A549 (cell line): ENCODE data around the gene POLR3C. TPM values are rescaled to one million over a fixed set of nuclear protein-coding genes. Genes with fewer than 3 reads are reported as not detected.
A peak's percentile ranks its signal among the peaks of the same experiment; 100 is the strongest.

ENCODE experiments used
- ATAC-seq, 2 experiments: fragments of 200-7000 bp in 1 of 2; fragments of >200 bp in 1 of 2; cut with Nextera tagmentation in 1 of 2; cut with Tn5 transposase in 1 of 2; 3 replicates each; pipeline versions ENCODE4 v1.8.0 to v1.9.1; 2018 to 2020; ENCODE audit warnings: mild to moderate bottlenecking in 1 of 2, moderate library complexity in 1 of 2
- CTCF ChIA-PET: fragments of 300-600 bp; sonication (Branson Sonifier 250); formaldehyde crosslinking; extraction: SDS; loops from one replicate; lab custom pipeline; 2021; ENCODE audit warnings: antibody characterized with exemption, inconsistent platforms; lab: Yijun Ruan, JAX
- POLR2A ChIA-PET: fragments of 350-600 bp; formaldehyde crosslinking; extraction: SDS; loops from one replicate; lab custom pipeline; 2021; ENCODE audit warnings: antibody characterized with exemption, inconsistent platforms; lab: Yijun Ruan, JAX
- DNase-seq, 2 experiments: peaks; one replicate each; pipeline versions ENCODE4 v3.0.0 to v3.0.0-alpha.2; 2011 to 2016; ENCODE audit warnings: low read depth in 1 of 2, low spot score in 1 of 2
- FAIRE-seq: peaks from 2 replicates; lab custom pipeline; 2011; peaks lifted over from hg19 to GRCh38; lab: Jason Lieb, UNC
- H3K27ac ChIP-seq, 2 experiments: fragments of >200 bp; sonication (Bioruptor Twin); formaldehyde crosslinking; 3 replicates each; pipeline ENCODE4 v1.5.1; 2016 to 2017
- H3K4me1 ChIP-seq: fragments of >200 bp; sonication (Bioruptor Twin); formaldehyde crosslinking; 3 replicates; pipeline ENCODE4 v1.6.1; 2016
- H3K4me2 ChIP-seq: fragments of >200 bp; sonication (Bioruptor Twin); formaldehyde crosslinking; 3 replicates; pipeline ENCODE4 v1.6.1; 2016
- H3K4me3 ChIP-seq: fragments of >200 bp; sonication (Bioruptor Twin); formaldehyde crosslinking; 3 replicates; pipeline ENCODE4 v1.5.1; 2016
- H3K9me3 ChIP-seq: fragments of >200 bp; sonication (Bioruptor Twin); formaldehyde crosslinking; 3 replicates; pipeline ENCODE4 v1.6.1; 2016
- CBX8 ChIP-seq: fragments of 200-600 bp; sonication (generic); IDR thresholded peaks from 2 replicates; pipeline ENCODE4 v1.6.1; 2016
- CEBPB ChIP-seq, 2 experiments: fragments of >200 bp in 1 of 2; sonication (Bioruptor Twin) in 1 of 2; formaldehyde crosslinking in 1 of 2; IDR thresholded peaks; 2 replicates each; pipeline ENCODE4 v1.6.1; 2012 to 2016
- FOSL2 ChIP-seq, 2 experiments: fragments of 450-650 bp in 1 of 2; fragments of >200 bp in 1 of 2; sonication (Bioruptor Twin) in 1 of 2; formaldehyde crosslinking; IDR thresholded peaks; 2 replicates each; pipeline versions ENCODE4 v1.5.0 to v1.6.1; 2016 to 2020; ENCODE audit warnings: mild to moderate bottlenecking in 1 of 2, moderate library complexity in 1 of 2
- HDAC2 ChIP-seq: fragments of 200-600 bp; sonication (generic); IDR thresholded peaks from 2 replicates; pipeline ENCODE4 v1.6.1; 2016
- HOXB5 ChIP-seq: fragments of 250-450 bp; sonication (Bioruptor Pico); IDR thresholded peaks from 2 replicates; pipeline ENCODE4 v1.5.0; 2020; ENCODE audit warnings: mild to moderate bottlenecking, moderate library complexity
- MAFK ChIP-seq: fragments of 450-650 bp; IDR thresholded peaks from 2 replicates; pipeline ENCODE4 v1.6.1; 2014; ENCODE audit not compliant: partially characterized antibody
- NFE2L2 ChIP-seq: fragments of 150-350 bp; conservative IDR thresholded peaks from 2 replicates; pipeline ENCODE4 v1.6.1; 2014; ENCODE audit warnings: low read length
- PHF8 ChIP-seq: fragments of 200-600 bp; sonication (generic); IDR thresholded peaks from 2 replicates; pipeline ENCODE4 v1.6.1; 2016; ENCODE audit warnings: low read depth, mild to moderate bottlenecking, antibody characterized with exemption, moderate library complexity, borderline replicate concordance
- POLR2AphosphoS2 ChIP-seq: conservative IDR thresholded peaks from 2 replicates; pipeline ENCODE4 v1.6.1; 2012; ENCODE audit warnings: low read length, improper control_type of control experiment, inconsistent platforms
- RAD21 ChIP-seq, 2 experiments: fragments of >200 bp in 1 of 2; sonication (Bioruptor Twin) in 1 of 2; formaldehyde crosslinking in 1 of 2; IDR thresholded peaks in 1 of 2; conservative IDR thresholded peaks in 1 of 2; 2 replicates in 1 of 2; 3 replicates in 1 of 2; pipeline ENCODE4 v1.6.1; 2012 to 2018; ENCODE audit warnings: inconsistent platforms in 1 of 2
- RARB ChIP-seq: fragments of 250-450 bp; sonication (Bioruptor Pico); IDR thresholded peaks from 2 replicates; pipeline ENCODE4 v1.8.0; 2021; ENCODE audit warnings: mild to moderate bottlenecking, moderate library complexity
- SMC3 ChIP-seq: fragments of >200 bp; sonication (Bioruptor Twin); formaldehyde crosslinking; IDR thresholded peaks from 3 replicates; pipeline ENCODE4 v1.6.1; 2018; ENCODE audit warnings: inconsistent platforms
- TFCP2L1 ChIP-seq: fragments of 250-450 bp; sonication (Bioruptor Pico); IDR thresholded peaks from 2 replicates; pipeline ENCODE4 v1.5.0; 2021; ENCODE audit warnings: mild to moderate bottlenecking
- ZFP36 ChIP-seq: fragments of 450-650 bp; IDR thresholded peaks from 2 replicates; pipeline ENCODE4 v1.6.1; 2014; ENCODE audit warnings: borderline replicate concordance; ENCODE audit not compliant: partially characterized antibody
- ZSCAN20 ChIP-seq: fragments of 250-450 bp; sonication (Bioruptor Pico); IDR thresholded peaks from 2 replicates; pipeline ENCODE4 v1.8.0; 2022; ENCODE audit warnings: mild to moderate bottlenecking, moderate library complexity
- WGBS: methylation state at CpG from one replicate; pipeline ENCODE4 v1.1.6; 2017; ENCODE audit errors: missing lambda C conversion rate; 5-methylcytosine and 5-hydroxymethylcytosine counted together
- polyA plus RNA-seq, 4 experiments: library from polyadenylated mRNA; depleted of rRNA in 3 of 4; stranded (reverse); fragments of >200 nt; fragmentation: RNase III in 1 of 4; extraction: RNeasy Plus Mini Kit Qiagen cat#74134 plus additional on column Dnase treatment in 1 of 4; gene quantifications; 2 replicates in 3 of 4; 3 replicates in 1 of 4; pipeline ENCODE4 v1.2.3, GENCODE V29; 2011 to 2017
- TF ChIP-seq, protein P1 (sequence below): fragments of >200 bp; sonication (Bioruptor Twin); formaldehyde crosslinking; IDR thresholded peaks from 2 replicates; pipeline ENCODE4 v1.6.1; 2016
- TF ChIP-seq, protein P2 (sequence below): IDR thresholded peaks from 2 replicates; pipeline ENCODE4 v1.6.1; 2012
- TF ChIP-seq, protein P3 (sequence below): fragments of 150-350 bp; IDR thresholded peaks from 2 replicates; pipeline ENCODE4 v1.6.1; 2014; ENCODE audit warnings: low read depth, mild to moderate bottlenecking, low read length
- TF ChIP-seq, protein P4 (sequence below): IDR thresholded peaks from 2 replicates; pipeline ENCODE4 v1.6.1; 2012; ENCODE audit warnings: low read depth, borderline replicate concordance
- TF ChIP-seq, protein P5 (sequence below): fragments of 250-450 bp; sonication (Bioruptor Pico); IDR thresholded peaks from 2 replicates; pipeline ENCODE4 v1.5.0; 2021; ENCODE audit warnings: mild to moderate bottlenecking, moderate library complexity, borderline replicate concordance

POLR3C gene
- polyA plus RNA-seq, 2 of the 4 experiments (the other 2 are of a cell fraction) = 26.9 to 65.0 TPM

DNA sequence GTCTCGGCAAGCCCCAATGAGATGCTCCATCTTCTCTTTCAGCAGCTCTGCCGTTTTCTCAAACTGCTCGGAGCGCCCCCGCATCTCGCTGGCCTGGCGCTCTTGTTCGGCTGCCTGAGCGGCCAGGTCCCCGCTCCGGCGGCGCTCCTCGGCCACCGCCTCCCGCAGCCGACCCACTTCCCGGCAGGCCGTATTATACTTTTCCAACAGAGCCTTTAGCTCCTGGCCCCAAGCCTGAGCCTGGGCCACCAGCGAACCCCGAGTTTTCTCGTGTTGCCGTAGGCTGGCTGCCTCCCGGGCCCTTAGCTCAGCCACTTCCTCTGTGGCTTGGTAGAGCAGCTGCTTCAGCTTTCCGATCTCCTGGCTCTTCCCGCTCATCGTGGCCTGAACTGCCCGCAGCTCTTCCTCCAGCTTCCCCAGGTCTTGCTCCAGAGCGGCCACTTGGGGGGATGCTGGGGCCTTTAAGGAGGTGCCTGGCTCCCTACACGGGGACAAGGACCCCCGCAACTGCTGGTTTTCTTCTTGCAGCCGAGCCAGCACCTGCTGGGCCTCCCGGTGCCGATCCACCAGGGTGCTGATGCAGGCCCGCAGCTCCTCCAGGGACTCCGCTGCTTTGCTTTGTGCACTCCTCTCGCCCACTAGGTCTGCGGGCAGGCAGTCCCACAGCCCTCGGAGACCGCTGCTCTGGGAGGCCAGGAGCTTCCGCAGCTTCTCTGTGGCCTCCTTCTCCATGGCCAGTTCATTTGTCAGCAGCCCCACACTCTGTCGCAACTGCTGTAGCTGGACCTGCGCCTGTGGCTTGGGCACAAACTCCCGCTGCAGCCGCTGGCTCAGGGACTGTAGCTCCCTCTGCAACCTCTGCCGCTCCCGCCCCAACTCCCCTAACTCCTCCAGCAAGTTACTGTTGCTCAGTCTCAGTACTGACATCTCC is 48.3 kb downstream of the POLR3C start:
- H3K27ac ChIP-seq = no peak overlapping the region
- no peaks in the 10 kb centered on the region for H3K9me3 ChIP-seq
- 88% methylated on average over 46 of the region's 47 CpGs for WGBS
- ATAC-seq (peak in 1 of 2 experiments; percentile 22; a peak in 2 of 6 replicates), DNase-seq (no peak), FAIRE-seq (no peak)
- TF ChIP-seq CEBPB (IDR thresholded peaks at IDR 0.05) = no peak
- no peak for TF ChIP-seq ZFP36
- TF ChIP-seq, protein P1, sequence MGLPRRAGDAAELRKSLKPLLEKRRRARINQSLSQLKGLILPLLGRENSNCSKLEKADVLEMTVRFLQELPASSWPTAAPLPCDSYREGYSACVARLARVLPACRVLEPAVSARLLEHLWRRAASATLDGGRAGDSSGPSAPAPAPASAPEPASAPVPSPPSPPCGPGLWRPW = no peak
- TF ChIP-seq, protein P2, sequence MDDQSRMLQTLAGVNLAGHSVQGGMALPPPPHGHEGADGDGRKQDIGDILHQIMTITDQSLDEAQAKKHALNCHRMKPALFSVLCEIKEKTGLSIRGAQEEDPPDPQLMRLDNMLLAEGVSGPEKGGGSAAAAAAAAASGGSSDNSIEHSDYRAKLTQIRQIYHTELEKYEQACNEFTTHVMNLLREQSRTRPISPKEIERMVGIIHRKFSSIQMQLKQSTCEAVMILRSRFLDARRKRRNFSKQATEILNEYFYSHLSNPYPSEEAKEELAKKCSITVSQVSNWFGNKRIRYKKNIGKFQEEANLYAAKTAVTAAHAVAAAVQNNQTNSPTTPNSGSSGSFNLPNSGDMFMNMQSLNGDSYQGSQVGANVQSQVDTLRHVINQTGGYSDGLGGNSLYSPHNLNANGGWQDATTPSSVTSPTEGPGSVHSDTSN = no peak
- no peak for TF ChIP-seq POLR2AphosphoS2
- TF ChIP-seq MAFK = no peak
- TF ChIP-seq, protein P3, sequence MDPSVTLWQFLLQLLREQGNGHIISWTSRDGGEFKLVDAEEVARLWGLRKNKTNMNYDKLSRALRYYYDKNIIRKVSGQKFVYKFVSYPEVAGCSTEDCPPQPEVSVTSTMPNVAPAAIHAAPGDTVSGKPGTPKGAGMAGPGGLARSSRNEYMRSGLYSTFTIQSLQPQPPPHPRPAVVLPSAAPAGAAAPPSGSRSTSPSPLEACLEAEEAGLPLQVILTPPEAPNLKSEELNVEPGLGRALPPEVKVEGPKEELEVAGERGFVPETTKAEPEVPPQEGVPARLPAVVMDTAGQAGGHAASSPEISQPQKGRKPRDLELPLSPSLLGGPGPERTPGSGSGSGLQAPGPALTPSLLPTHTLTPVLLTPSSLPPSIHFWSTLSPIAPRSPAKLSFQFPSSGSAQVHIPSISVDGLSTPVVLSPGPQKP = no peak
- no peak for TF ChIP-seq FOSL2 (IDR thresholded peaks at IDR 0.05)
- TF ChIP-seq FOSL2 (CRISPR knock-in tag; IDR thresholded peaks at IDR 0.05) = no peak
- TF ChIP-seq CBX8 = no peak
- TF ChIP-seq RARB = no peak
- TF ChIP-seq RAD21 (conservative IDR thresholded peaks at IDR 0.05 in 1 of 2, IDR thresholded peaks at IDR 0.05 in 1 of 2) = no peak
- no peak for TF ChIP-seq NFE2L2
- no peak overlapping the region for H3K4me3 ChIP-seq
- ChIA-PET CTCF (interaction anchor here (0.8 to 3.7 kb wide), 10 partner anchors 8 to 135 kb away, joined by 3 to 19 read pairs (median 5); partner anchors contain the start of gene NUDT17), POLR2A (interaction anchor here (0.9 kb wide), 1 partner anchor 55 kb away, joined by 4 read pairs; the partner anchor contains the start of gene RBM8A)
- H3K4me2 ChIP-seq = no peak overlapping the region
- H3K4me1 ChIP-seq = no peaks in the 10 kb centered on the region

DNA sequence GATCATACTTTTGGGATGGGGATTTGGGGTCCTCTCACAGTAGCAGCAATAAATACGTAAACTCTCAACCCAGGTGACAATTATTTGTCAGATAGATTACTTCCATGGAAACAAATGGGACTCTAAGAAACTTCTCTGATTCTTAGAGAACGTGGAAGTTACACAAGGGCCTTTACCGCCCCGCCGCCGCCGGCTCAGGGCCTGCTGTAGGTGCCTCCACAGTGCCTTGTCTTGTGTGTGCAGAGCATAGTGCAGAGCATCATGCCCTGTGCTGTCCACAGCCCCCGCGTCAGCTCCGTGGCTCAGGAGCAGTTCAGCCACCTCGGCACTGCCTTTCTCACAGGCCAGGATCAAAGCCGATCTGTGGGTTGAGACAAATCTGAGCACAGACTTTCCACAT is 50.6 kb downstream of the POLR3C start:
- no peak for ATAC-seq
- ChIA-PET POLR2A (no interaction called here), CTCF (interaction anchor here (0.6 to 2.5 kb wide), 9 partner anchors 9 to 40 kb away, joined by 3 to 15 read pairs (median 5); partner anchors contain the start of gene NUDT17)
- no peak for FAIRE-seq
- 89% methylated on average over 12 of the region's 12 CpGs for WGBS
- Histone ChIP-seq H3K4me2 (no peak overlapping the region), H3K4me3 (no peak overlapping the region), H3K27ac (no peak overlapping the region), H3K9me3 (no peaks in the 10 kb centered on the region), H3K4me1 (peaks cover 10% of the 10 kb centered on the region; the same call in 1 of the 3 replicates)
- DNase-seq = no peak
- TF ChIP-seq HDAC2 (no peak), MAFK (no peak), NFE2L2 (no peak), SMC3 (no peak), POLR2AphosphoS2 (no peak), TFCP2L1 (no peak), CEBPB (IDR thresholded peaks at IDR 0.05) (no peak), PHF8 (no peak), HOXB5 (CRISPR knock-in tag) (no peak), ZSCAN20 (CRISPR knock-in tag) (no peak)
- TF ChIP-seq, protein P4, sequence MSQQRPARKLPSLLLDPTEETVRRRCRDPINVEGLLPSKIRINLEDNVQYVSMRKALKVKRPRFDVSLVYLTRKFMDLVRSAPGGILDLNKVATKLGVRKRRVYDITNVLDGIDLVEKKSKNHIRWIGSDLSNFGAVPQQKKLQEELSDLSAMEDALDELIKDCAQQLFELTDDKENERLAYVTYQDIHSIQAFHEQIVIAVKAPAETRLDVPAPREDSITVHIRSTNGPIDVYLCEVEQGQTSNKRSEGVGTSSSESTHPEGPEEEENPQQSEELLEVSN = no peak
- TF ChIP-seq, protein P3 = no peak
- TF ChIP-seq, protein P5, sequence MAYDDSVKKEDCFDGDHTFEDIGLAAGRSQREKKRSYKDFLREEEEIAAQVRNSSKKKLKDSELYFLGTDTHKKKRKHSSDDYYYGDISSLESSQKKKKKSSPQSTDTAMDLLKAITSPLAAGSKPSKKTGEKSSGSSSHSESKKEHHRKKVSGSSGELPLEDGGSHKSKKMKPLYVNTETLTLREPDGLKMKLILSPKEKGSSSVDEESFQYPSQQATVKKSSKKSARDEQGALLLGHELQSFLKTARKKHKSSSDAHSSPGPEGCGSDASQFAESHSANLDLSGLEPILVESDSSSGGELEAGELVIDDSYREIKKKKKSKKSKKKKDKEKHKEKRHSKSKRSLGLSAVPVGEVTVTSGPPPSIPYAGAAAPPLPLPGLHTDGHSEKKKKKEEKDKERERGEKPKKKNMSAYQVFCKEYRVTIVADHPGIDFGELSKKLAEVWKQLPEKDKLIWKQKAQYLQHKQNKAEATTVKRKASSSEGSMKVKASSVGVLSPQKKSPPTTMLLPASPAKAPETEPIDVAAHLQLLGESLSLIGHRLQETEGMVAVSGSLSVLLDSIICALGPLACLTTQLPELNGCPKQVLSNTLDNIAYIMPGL (CRISPR knock-in tag) = no peak
- TF ChIP-seq, protein P1 = no peak
- TF ChIP-seq, all 56 proteins: peak for 0
